Cerebellar nuclear complex (tissue), 1 donor: ENCODE measurements around the gene TRIM56.
"Not testable (repeated sequence)": the region's sequence is repeated elsewhere in the genome, so short reads cannot be mapped to it uniquely, and the experiment has no call there.

ENCODE experiments used
- DNase-seq, 2 experiments: peaks; one replicate each; lab custom pipeline; 2025; lab: John Stamatoyannopoulos, UW

TRIM56 gene

GRCh38 chr7:101113836-101114235 lies 28.6 kb downstream of the TRIM56 start:
- no peak for DNase-seq

- DNase-seq = no peak
Observed at GRCh38 chr7:101114492-101114891, 29.2 kb downstream of the TRIM56 start.

- no peak for DNase-seq
Observed at GRCh38 chr7:101115215-101115614, 29.9 kb downstream of the TRIM56 start.

GRCh38 chr7:101116898-101117297 lies 31.6 kb downstream of the TRIM56 start:
- DNase-seq = no peak

- no peak for DNase-seq
Observed at GRCh38 chr7:101118856-101119255, 33.6 kb downstream of the TRIM56 start.

- no peak for DNase-seq
Observed at GRCh38 chr7:101119876-101120275, 34.6 kb downstream of the TRIM56 start.

- DNase-seq = no peak
Observed at GRCh38 chr7:101120315-101120714, 35.0 kb downstream of the TRIM56 start.

- DNase-seq = not testable (repeated sequence)
Observed at GRCh38 chr7:101121631-101121990, 36.3 kb downstream of the TRIM56 start.

GRCh38 chr7:101121991-101122932 lies 37.0 kb downstream of the TRIM56 start:
- no peak for DNase-seq

- no peak for DNase-seq
Observed at GRCh38 chr7:101122933-101123702, 37.8 kb downstream of the TRIM56 start.

- DNase-seq = no peak
Observed at GRCh38 chr7:101123703-101124068, 38.4 kb downstream of the TRIM56 start.

- no peak for DNase-seq
Observed at GRCh38 chr7:101124376-101125056, 39.2 kb downstream of the TRIM56 start.

- no peak for DNase-seq
Observed at GRCh38 chr7:101125989-101126650, 40.8 kb downstream of the TRIM56 start.

GRCh38 chr7:101126651-101127459 lies 41.6 kb downstream of the TRIM56 start, which contains the start of gene SERPINE1:
TSS of gene SERPINE1 (plus strand) at chr7:101127104. CDS start at chr7:101128394, 1,290 bp downstream.
- DNase-seq = no peak

- DNase-seq = no peak
Observed at GRCh38 chr7:101127460-101128039, 42.3 kb downstream of the TRIM56 start.

- DNase-seq = no peak
Observed at GRCh38 chr7:101128040-101128834, 43.0 kb downstream of the TRIM56 start.

- DNase-seq = no peak
Observed at GRCh38 chr7:101129603-101130117, 44.4 kb downstream of the TRIM56 start.

- not testable (repeated sequence) for DNase-seq
Observed at GRCh38 chr7:101132626-101133600, 47.6 kb downstream of the TRIM56 start.
